Measurements from ENCODE around the gene MYG1. TPM values are rescaled to one million over a fixed set of nuclear protein-coding genes. Genes with fewer than 3 reads are reported as not detected.
"Not testable (repeated sequence)": the region's sequence is repeated elsewhere in the genome, so short reads cannot be mapped to it uniquely, and the experiment has no call there.

The MYG1 gene
- total and polyA plus RNA-seq, 4 donors = 31.4 to 93.5 (median 79.7) TPM

- Histone ChIP-seq H3K9me3 (ENCODE audit: control insufficient read depth, insufficient read depth, low read length) (no peaks in the 10 kb centered on the region), H3K36me3 (ENCODE audit: control insufficient read depth, insufficient read depth, low read length) (peaks cover 2% of the 10 kb centered on the region), H3K4me3 (ENCODE audit: low read depth, low read length) (peak overlapping the region; percentile 58), H3K27me3 (ENCODE audit: control insufficient read depth, insufficient read depth, low read length) (peaks cover 3% of the 10 kb centered on the region), H3K4me1 (ENCODE audit: control insufficient read depth, insufficient read depth, low read length) (peaks cover 51% of the 10 kb centered on the region), H3K27ac (ENCODE audit: low read depth, low read length) (peak overlapping the region; percentile 94)
- WGBS (ENCODE audit: insufficient coverage) = under 1% methylated on average over 64 of the region's 69 CpGs
- DNase-seq (ENCODE audit: low read depth in 4 of 6, low spot score in 6 of 6) = peak in 4 of 6 donors; percentile 68 to 95 (median 85)
These were observed 25.4 kb downstream of the MYG1 start for GRCh38 chr12:53324779-53325510.

- no peaks in the 10 kb centered on the region for H3K9me3 ChIP-seq (ENCODE audit: control insufficient read depth, insufficient read depth, low read length)
- H3K36me3 ChIP-seq (ENCODE audit: control insufficient read depth, insufficient read depth, low read length) = peaks cover 2% of the 10 kb centered on the region
- peak in 2 of 6 donors; percentile 64 to 82 for DNase-seq (ENCODE audit: low read depth in 4 of 6, low spot score in 6 of 6)
- peak overlapping the region; percentile 94 for H3K27ac ChIP-seq (ENCODE audit: low read depth, low read length)
- H3K4me3 ChIP-seq (ENCODE audit: low read depth, low read length) = peak overlapping the region; percentile 58
- peaks cover 3% of the 10 kb centered on the region for H3K27me3 ChIP-seq (ENCODE audit: control insufficient read depth, insufficient read depth, low read length)
- WGBS (ENCODE audit: insufficient coverage) = under 1% methylated on average over 36 of the region's 50 CpGs
- H3K4me1 ChIP-seq (ENCODE audit: control insufficient read depth, insufficient read depth, low read length) = peaks cover 51% of the 10 kb centered on the region
These were observed 26.1 kb downstream of the MYG1 start for GRCh38 chr12:53325511-53326061.

- Histone ChIP-seq H3K27me3 (ENCODE audit: control insufficient read depth, insufficient read depth, low read length) (peaks cover 3% of the 10 kb centered on the region), H3K27ac (ENCODE audit: low read depth, low read length) (peak overlapping the region; percentile 94), H3K4me1 (ENCODE audit: control insufficient read depth, insufficient read depth, low read length) (peaks cover 49% of the 10 kb centered on the region), H3K36me3 (ENCODE audit: control insufficient read depth, insufficient read depth, low read length) (no peaks in the 10 kb centered on the region), H3K4me3 (ENCODE audit: low read depth, low read length) (no peak overlapping the region), H3K9me3 (ENCODE audit: control insufficient read depth, insufficient read depth, low read length) (no peaks in the 10 kb centered on the region)
- no peak for DNase-seq (ENCODE audit: low read depth in 4 of 6, low spot score in 6 of 6)
- 56% methylated on average over 7 of the region's 8 CpGs for WGBS (ENCODE audit: insufficient coverage)
These were observed 27.1 kb downstream of the MYG1 start for GRCh38 chr12:53326460-53327185.

- peaks cover 3% of the 10 kb centered on the region for H3K27me3 ChIP-seq (ENCODE audit: control insufficient read depth, insufficient read depth, low read length)
- 83% methylated on average over 3 of the region's 3 CpGs for WGBS (ENCODE audit: insufficient coverage)
- no peaks in the 10 kb centered on the region for H3K36me3 ChIP-seq (ENCODE audit: control insufficient read depth, insufficient read depth, low read length)
- no peak for DNase-seq (ENCODE audit: low read depth in 4 of 6, low spot score in 6 of 6)
- no peak overlapping the region for H3K4me3 ChIP-seq (ENCODE audit: low read depth, low read length)
- H3K9me3 ChIP-seq (ENCODE audit: control insufficient read depth, insufficient read depth, low read length) = no peaks in the 10 kb centered on the region
- H3K4me1 ChIP-seq (ENCODE audit: control insufficient read depth, insufficient read depth, low read length) = peaks cover 42% of the 10 kb centered on the region
- H3K27ac ChIP-seq (ENCODE audit: low read depth, low read length) = no peak overlapping the region
These were observed 28.0 kb downstream of the MYG1 start for GRCh38 chr12:53327435-53328042.

GRCh38 chr12:53328043-53328435 lies 28.5 kb downstream of the MYG1 start:
- WGBS (ENCODE audit: insufficient coverage) = 40% methylated on average over 16 of the region's 16 CpGs
- Histone ChIP-seq H3K27ac (ENCODE audit: low read depth, low read length) (no peak overlapping the region), H3K4me1 (ENCODE audit: control insufficient read depth, insufficient read depth, low read length) (peaks cover 46% of the 10 kb centered on the region), H3K27me3 (ENCODE audit: control insufficient read depth, insufficient read depth, low read length) (peaks cover 3% of the 10 kb centered on the region), H3K9me3 (ENCODE audit: control insufficient read depth, insufficient read depth, low read length) (no peaks in the 10 kb centered on the region), H3K4me3 (ENCODE audit: low read depth, low read length) (no peak overlapping the region), H3K36me3 (ENCODE audit: control insufficient read depth, insufficient read depth, low read length) (no peaks in the 10 kb centered on the region)
- no peak for DNase-seq (ENCODE audit: low read depth in 4 of 6, low spot score in 6 of 6)

- 57% methylated on average over 3 of the region's 5 CpGs for WGBS (ENCODE audit: insufficient coverage)
- DNase-seq (ENCODE audit: low read depth in 4 of 6, low spot score in 6 of 6) = no peak
- Histone ChIP-seq H3K36me3 (ENCODE audit: control insufficient read depth, insufficient read depth, low read length) (no peaks in the 10 kb centered on the region), H3K4me1 (ENCODE audit: control insufficient read depth, insufficient read depth, low read length) (peaks cover 30% of the 10 kb centered on the region), H3K9me3 (ENCODE audit: control insufficient read depth, insufficient read depth, low read length) (no peaks in the 10 kb centered on the region), H3K27ac (ENCODE audit: low read depth, low read length) (no peak overlapping the region), H3K27me3 (ENCODE audit: control insufficient read depth, insufficient read depth, low read length) (peaks cover 9% of the 10 kb centered on the region), H3K4me3 (ENCODE audit: low read depth, low read length) (no peak overlapping the region)
These were observed 31.2 kb downstream of the MYG1 start for GRCh38 chr12:53330671-53331070.

- not testable (repeated sequence) for DNase-seq (ENCODE audit: low read depth in 4 of 6, low spot score in 6 of 6); H3K9me3 ChIP-seq (ENCODE audit: control insufficient read depth, insufficient read depth, low read length); H3K36me3 ChIP-seq (ENCODE audit: control insufficient read depth, insufficient read depth, low read length); H3K27ac ChIP-seq (ENCODE audit: low read depth, low read length); H3K4me3 ChIP-seq (ENCODE audit: low read depth, low read length)
- Histone ChIP-seq H3K27me3 (ENCODE audit: control insufficient read depth, insufficient read depth, low read length) (peaks cover 17% of the 10 kb centered on the region), H3K4me1 (ENCODE audit: control insufficient read depth, insufficient read depth, low read length) (peaks cover 25% of the 10 kb centered on the region)
These were observed 32.8 kb downstream of the MYG1 start for GRCh38 chr12:53332339-53332738.

GRCh38 chr12:53332744-53333143 lies 33.2 kb downstream of the MYG1 start:
- Histone ChIP-seq H3K36me3 (ENCODE audit: control insufficient read depth, insufficient read depth, low read length) (no peaks in the 10 kb centered on the region), H3K4me3 (ENCODE audit: low read depth, low read length) (no peak overlapping the region), H3K27me3 (ENCODE audit: control insufficient read depth, insufficient read depth, low read length) (peaks cover 20% of the 10 kb centered on the region), H3K4me1 (ENCODE audit: control insufficient read depth, insufficient read depth, low read length) (peaks cover 21% of the 10 kb centered on the region), H3K9me3 (ENCODE audit: control insufficient read depth, insufficient read depth, low read length) (no peaks in the 10 kb centered on the region), H3K27ac (ENCODE audit: low read depth, low read length) (no peak overlapping the region)
- WGBS (ENCODE audit: insufficient coverage) = 74% methylated on average over 5 of the region's 15 CpGs
- no peak for DNase-seq (ENCODE audit: low read depth in 4 of 6, low spot score in 6 of 6)

GRCh38 chr12:53333289-53333688 lies 33.8 kb downstream of the MYG1 start:
- H3K27me3 ChIP-seq (ENCODE audit: control insufficient read depth, insufficient read depth, low read length) = peaks cover 23% of the 10 kb centered on the region
- no peak overlapping the region for H3K27ac ChIP-seq (ENCODE audit: low read depth, low read length)
- no peaks in the 10 kb centered on the region for H3K9me3 ChIP-seq (ENCODE audit: control insufficient read depth, insufficient read depth, low read length)
- H3K4me3 ChIP-seq (ENCODE audit: low read depth, low read length) = no peak overlapping the region
- no peaks in the 10 kb centered on the region for H3K36me3 ChIP-seq (ENCODE audit: control insufficient read depth, insufficient read depth, low read length)
- peaks cover 17% of the 10 kb centered on the region for H3K4me1 ChIP-seq (ENCODE audit: control insufficient read depth, insufficient read depth, low read length)
- 50% methylated on average over 1 of the region's 4 CpGs for WGBS (ENCODE audit: insufficient coverage)
- DNase-seq (ENCODE audit: low read depth in 4 of 6, low spot score in 6 of 6) = no peak
